K562 (cell line): ENCODE data around the gene MTFR2. TPM values are rescaled to one million over a fixed set of nuclear protein-coding genes. Genes with fewer than 3 reads are reported as not detected.
A peak's percentile ranks its signal among the peaks of the same experiment; 100 is the strongest.

Experiments
- KAT8 ChIP-seq: fragments of 450-650 bp; IDR thresholded peaks from 2 replicates; pipeline ENCODE4 v1.6.1; 2016; ENCODE audit warnings: low read depth, mild to moderate bottlenecking
- KLF10 ChIP-seq: fragments of 250-450 bp; sonication (Bioruptor Pico); IDR thresholded peaks from 2 replicates; pipeline ENCODE4 v1.6.1; 2021; ENCODE audit warnings: matching md5 sums
- KLF16 ChIP-seq: IDR thresholded peaks from 2 replicates; pipeline ENCODE4 v1.6.1; 2016; ENCODE audit warnings: antibody characterized with exemption
- LEF1 ChIP-seq: fragments of 450-650 bp; IDR thresholded peaks from 2 replicates; pipeline ENCODE4 v1.6.1; 2016; ENCODE audit warnings: mild to moderate bottlenecking
- MAFK ChIP-seq: IDR thresholded peaks from 2 replicates; pipeline ENCODE4 v1.6.1; 2011; ENCODE audit warnings: low read length, improper control_type of control experiment
- MYNN ChIP-seq, 2 experiments: sonication (generic); formaldehyde crosslinking in 1 of 2; IDR thresholded peaks; 2 replicates each; pipeline versions ENCODE4 v1.5.0 to v1.6.1; 2016 to 2020; ENCODE audit warnings: antibody characterized with exemption in 1 of 2, missing genetic modification reagents in 1 of 2
- NFRKB ChIP-seq: fragments of 450-650 bp; IDR thresholded peaks from 2 replicates; pipeline ENCODE4 v1.6.1; 2016; ENCODE audit warnings: low read depth
- PCBP1 ChIP-seq: fragments of 200-400 bp; formaldehyde crosslinking; IDR thresholded peaks from 2 replicates; pipeline ENCODE4 v1.6.1; 2018; ENCODE audit warnings: mild to moderate bottlenecking, low read depth, low read length; ENCODE audit not compliant: poor library complexity, severe bottlenecking
- RFX1 ChIP-seq: fragments of 450-650 bp; IDR thresholded peaks from 2 replicates; pipeline ENCODE4 v1.6.1; 2016; ENCODE audit warnings: mild to moderate bottlenecking, moderate library complexity
- SMAD3 ChIP-seq: fragments of 450-650 bp; formaldehyde crosslinking; conservative IDR thresholded peaks from 2 replicates; pipeline ENCODE4 v1.4.0; 2020; ENCODE audit warnings: mild to moderate bottlenecking
- ZC3H8 ChIP-seq: fragments of 450-650 bp; IDR thresholded peaks from 2 replicates; pipeline ENCODE4 v1.6.1; 2017
- ZNF586 ChIP-seq: fragments of 450-650 bp; formaldehyde crosslinking; conservative IDR thresholded peaks from 2 replicates; pipeline ENCODE4 v1.4.0; 2020; ENCODE audit warnings: mild to moderate bottlenecking, moderate library complexity
- polyA plus RNA-seq, 8 experiments: library from polyadenylated mRNA; depleted of rRNA in 4 of 8; stranded (reverse) in 5 of 8; unstranded in 3 of 8; fragments of >200 nt; fragmentation: Nextera tagmentation in 2 of 8; fragmentation: Illumina TruSeq in 1 of 8; extraction: Ambion mirVana in 2 of 8; extraction: Trizol in 1 of 8; gene quantifications; 2 replicates each; pipeline versions ENCODE4 v1.2.1 to v1.2.3, GENCODE V29; 2011 to 2014; ENCODE audit warnings: inconsistent platforms in 1 of 8, missing spikeins in 1 of 8
- total RNA-seq, 7 experiments: library from RNA; depleted of rRNA in 6 of 7; stranded (reverse); fragments of >200 nt in 6 of 7; fragmentation: Illumina TruSeq in 2 of 7; extraction: Trizol in 2 of 7; gene quantifications; 2 replicates each; pipeline versions ENCODE4 v1.2.1 to v1.2.3, GENCODE V29; 2011 to 2021; ENCODE audit warnings: low replicate concordance in 1 of 7
- TF ChIP-seq, protein P1 (sequence below): sonication (generic); formaldehyde crosslinking; IDR thresholded peaks from 2 replicates; pipeline ENCODE4 v1.8.0; 2022; ENCODE audit warnings: mild to moderate bottlenecking, missing genetic modification reagents, borderline replicate concordance
- TF ChIP-seq, protein P2 (sequence below): fragments of 250-450 bp; sonication (Bioruptor Pico); IDR thresholded peaks from 2 replicates; pipeline ENCODE4 v1.4.0; 2020
- TF ChIP-seq, protein P3 (sequence below): sonication (generic); formaldehyde crosslinking; IDR thresholded peaks from 2 replicates; pipeline ENCODE4 v1.8.0; 2022; ENCODE audit warnings: mild to moderate bottlenecking, missing genetic modification reagents

Gene MTFR2
- total and polyA plus RNA-seq, 9 of the 15 experiments (the other 6 are each of a cell fraction or from before 2014, with no cell fraction given) = 10.1 to 63.3 (median 45.9) TPM

DNA sequence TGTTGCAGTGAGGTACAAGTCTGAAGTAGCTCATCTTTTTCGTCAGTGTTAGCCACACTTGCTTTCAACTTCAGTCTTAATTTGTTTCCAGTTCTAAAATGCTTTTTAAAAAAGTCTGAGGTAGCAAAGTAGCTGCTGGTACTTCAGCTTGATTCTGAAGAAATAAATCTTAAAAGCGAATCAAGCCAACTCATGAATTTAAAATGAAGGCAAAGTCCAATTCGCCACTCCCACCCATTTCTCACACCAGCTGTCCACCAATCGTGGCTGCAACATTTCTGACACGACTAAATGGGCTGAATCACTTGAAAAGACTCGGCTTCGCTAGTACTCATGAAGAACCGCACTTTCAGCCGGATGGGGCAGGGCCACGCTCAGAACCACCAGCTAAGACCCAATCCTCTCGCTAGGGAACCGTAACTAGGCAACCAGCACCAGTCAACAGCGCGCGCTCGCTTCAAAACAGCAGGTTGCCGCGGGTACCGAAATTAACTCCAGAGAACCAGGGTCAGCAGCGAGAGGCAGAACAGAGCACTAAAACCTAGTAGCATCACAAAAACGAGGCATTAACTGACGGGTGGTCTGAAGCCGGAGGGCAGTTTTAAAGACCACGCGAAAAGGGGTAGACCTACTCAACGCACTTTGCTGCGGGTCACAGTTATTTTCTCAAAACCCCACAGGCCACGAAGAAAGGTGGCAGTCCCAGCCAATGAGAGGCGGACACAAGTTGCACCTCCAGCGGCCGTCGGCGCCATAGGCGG lies 38.6 kb upstream of the MTFR2 start (continued):
- TF ChIP-seq, protein P1, sequence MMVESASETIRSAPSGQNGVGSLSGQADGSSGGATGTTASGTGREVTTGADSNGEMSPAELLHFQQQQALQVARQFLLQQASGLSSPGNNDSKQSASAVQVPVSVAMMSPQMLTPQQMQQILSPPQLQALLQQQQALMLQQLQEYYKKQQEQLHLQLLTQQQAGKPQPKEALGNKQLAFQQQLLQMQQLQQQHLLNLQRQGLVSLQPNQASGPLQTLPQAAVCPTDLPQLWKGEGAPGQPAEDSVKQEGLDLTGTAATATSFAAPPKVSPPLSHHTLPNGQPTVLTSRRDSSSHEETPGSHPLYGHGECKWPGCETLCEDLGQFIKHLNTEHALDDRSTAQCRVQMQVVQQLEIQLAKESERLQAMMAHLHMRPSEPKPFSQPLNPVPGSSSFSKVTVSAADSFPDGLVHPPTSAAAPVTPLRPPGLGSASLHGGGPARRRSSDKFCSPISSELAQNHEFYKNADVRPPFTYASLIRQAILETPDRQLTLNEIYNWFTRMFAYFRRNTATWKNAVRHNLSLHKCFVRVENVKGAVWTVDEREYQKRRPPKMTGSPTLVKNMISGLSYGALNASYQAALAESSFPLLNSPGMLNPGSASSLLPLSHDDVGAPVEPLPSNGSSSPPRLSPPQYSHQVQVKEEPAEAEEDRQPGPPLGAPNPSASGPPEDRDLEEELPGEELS (CRISPR knock-in tag) = no peak
- TF ChIP-seq PCBP1 (no peak), KLF10 (no peak), NFRKB (no peak), KAT8 (no peak), ZC3H8 (no peak), ZNF586 (no peak), MAFK (no peak; the same call in 1 of the 2 replicates), SMAD3 (CRISPR knock-in tag) (no peak), KLF16 (no peak), RFX1 (peak; percentile 96), MYNN (IDR thresholded peaks at IDR 0.05) (peak; percentile 95), MYNN (CRISPR knock-in tag; IDR thresholded peaks at IDR 0.05) (no peak), LEF1 (no peak)
- TF ChIP-seq, protein P2, sequence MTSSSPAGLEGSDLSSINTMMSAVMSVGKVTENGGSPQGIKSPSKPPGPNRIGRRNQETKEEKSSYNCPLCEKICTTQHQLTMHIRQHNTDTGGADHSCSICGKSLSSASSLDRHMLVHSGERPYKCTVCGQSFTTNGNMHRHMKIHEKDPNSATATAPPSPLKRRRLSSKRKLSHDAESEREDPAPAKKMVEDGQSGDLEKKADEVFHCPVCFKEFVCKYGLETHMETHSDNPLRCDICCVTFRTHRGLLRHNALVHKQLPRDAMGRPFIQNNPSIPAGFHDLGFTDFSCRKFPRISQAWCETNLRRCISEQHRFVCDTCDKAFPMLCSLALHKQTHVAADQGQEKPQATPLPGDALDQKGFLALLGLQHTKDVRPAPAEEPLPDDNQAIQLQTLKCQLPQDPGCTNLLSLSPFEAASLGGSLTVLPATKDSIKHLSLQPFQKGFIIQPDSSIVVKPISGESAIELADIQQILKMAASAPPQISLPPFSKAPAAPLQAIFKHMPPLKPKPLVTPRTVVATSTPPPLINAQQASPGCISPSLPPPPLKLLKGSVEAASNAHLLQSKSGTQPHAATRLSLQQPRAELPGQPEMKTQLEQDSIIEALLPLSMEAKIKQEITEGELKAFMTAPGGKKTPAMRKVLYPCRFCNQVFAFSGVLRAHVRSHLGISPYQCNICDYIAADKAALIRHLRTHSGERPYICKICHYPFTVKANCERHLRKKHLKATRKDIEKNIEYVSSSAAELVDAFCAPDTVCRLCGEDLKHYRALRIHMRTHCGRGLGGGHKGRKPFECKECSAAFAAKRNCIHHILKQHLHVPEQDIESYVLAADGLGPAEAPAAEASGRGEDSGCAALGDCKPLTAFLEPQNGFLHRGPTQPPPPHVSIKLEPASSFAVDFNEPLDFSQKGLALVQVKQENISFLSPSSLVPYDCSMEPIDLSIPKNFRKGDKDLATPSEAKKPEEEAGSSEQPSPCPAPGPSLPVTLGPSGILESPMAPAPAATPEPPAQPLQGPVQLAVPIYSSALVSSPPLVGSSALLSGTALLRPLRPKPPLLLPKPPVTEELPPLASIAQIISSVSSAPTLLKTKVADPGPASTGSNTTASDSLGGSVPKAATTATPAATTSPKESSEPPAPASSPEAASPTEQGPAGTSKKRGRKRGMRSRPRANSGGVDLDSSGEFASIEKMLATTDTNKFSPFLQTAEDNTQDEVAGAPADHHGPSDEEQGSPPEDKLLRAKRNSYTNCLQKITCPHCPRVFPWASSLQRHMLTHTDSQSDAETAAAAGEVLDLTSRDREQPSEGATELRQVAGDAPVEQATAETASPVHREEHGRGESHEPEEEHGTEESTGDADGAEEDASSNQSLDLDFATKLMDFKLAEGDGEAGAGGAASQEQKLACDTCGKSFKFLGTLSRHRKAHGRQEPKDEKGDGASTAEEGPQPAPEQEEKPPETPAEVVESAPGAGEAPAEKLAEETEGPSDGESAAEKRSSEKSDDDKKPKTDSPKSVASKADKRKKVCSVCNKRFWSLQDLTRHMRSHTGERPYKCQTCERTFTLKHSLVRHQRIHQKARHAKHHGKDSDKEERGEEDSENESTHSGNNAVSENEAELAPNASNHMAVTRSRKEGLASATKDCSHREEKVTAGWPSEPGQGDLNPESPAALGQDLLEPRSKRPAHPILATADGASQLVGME = peak; percentile 61; the same call in 1 of the 2 replicates
- TF ChIP-seq, protein P3, sequence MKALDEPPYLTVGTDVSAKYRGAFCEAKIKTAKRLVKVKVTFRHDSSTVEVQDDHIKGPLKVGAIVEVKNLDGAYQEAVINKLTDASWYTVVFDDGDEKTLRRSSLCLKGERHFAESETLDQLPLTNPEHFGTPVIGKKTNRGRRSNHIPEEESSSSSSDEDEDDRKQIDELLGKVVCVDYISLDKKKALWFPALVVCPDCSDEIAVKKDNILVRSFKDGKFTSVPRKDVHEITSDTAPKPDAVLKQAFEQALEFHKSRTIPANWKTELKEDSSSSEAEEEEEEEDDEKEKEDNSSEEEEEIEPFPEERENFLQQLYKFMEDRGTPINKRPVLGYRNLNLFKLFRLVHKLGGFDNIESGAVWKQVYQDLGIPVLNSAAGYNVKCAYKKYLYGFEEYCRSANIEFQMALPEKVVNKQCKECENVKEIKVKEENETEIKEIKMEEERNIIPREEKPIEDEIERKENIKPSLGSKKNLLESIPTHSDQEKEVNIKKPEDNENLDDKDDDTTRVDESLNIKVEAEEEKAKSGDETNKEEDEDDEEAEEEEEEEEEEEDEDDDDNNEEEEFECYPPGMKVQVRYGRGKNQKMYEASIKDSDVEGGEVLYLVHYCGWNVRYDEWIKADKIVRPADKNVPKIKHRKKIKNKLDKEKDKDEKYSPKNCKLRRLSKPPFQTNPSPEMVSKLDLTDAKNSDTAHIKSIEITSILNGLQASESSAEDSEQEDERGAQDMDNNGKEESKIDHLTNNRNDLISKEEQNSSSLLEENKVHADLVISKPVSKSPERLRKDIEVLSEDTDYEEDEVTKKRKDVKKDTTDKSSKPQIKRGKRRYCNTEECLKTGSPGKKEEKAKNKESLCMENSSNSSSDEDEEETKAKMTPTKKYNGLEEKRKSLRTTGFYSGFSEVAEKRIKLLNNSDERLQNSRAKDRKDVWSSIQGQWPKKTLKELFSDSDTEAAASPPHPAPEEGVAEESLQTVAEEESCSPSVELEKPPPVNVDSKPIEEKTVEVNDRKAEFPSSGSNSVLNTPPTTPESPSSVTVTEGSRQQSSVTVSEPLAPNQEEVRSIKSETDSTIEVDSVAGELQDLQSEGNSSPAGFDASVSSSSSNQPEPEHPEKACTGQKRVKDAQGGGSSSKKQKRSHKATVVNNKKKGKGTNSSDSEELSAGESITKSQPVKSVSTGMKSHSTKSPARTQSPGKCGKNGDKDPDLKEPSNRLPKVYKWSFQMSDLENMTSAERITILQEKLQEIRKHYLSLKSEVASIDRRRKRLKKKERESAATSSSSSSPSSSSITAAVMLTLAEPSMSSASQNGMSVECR (CRISPR knock-in tag) = peak; percentile 69
